ENCODE results near the gene AQP3. TPM values are rescaled to one million over a fixed set of nuclear protein-coding genes. Genes with fewer than 3 reads are reported as not detected.

AQP3 gene
- 0.09 and 0.11 TPM in 2 replicates for total RNA-seq

GRCh38 chr9:33446946-33447798 lies at the start of gene AQP3:
Gene AQP3, minus strand, starts transcription at chr9:33447593. Its CDS starts 63 bp downstream, at chr9:33447530.

GRCh38 chr9:33473643-33474352 lies 26.4 kb upstream of the AQP3 start, which contains the start of gene NOL6:
Gene NOL6, minus strand, starts transcription at chr9:33473924. Its CDS starts 82 bp downstream, at chr9:33473842.

DNA sequence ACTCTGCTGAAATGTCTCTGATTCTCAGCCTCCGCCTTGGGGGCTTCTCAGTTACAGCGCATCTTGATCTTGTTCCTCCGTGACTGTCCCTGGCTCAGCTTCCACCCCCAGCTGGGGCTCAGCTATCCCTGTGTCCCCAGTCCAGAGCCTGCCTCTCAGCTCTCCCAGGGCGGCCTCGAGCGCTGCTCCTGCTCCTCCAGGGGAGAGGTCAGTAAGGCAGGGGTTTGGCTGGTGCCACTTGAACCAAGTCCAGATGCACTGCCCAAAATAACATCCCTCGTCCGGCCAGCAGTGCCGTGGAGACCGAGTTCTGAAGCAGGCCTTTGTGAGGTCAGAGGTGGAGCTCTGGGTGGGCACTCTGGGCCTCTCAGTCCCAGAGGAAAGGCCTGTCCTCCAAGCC lies 45.0 kb downstream of the AQP3 start, which contains the start of gene AQP7:
TSS of gene AQP7 (minus strand) at position 198 of the 400 bp plus-strand sequence. CDS start 1,306 bp downstream, outside the sequence.

Other genes with a start within 250 kb of the AQP3 start
- gene SPINK4, start 207.4 kb downstream of the AQP3 start, total RNA-seq = not detected in 2 replicates
- gene BAG1, start 182.9 kb downstream of the AQP3 start, total RNA-seq = 58.8 and 76.1 TPM in 2 replicates
- 91.8 and 99.9 TPM in 2 replicates for gene CHMP5, start 182.5 kb downstream of the AQP3 start, total RNA-seq
- gene NFX1, start 157.1 kb downstream of the AQP3 start, total RNA-seq = 12.5 and 13.3 TPM in 2 replicates
- 0.11 TPM in 1 of 2 replicates, not detected in the other for gene AQP7, start 45.0 kb downstream of the AQP3 start, total RNA-seq
- 9.1 and 12.3 TPM in 2 replicates for gene NOL6, start 26.3 kb upstream of the AQP3 start, total RNA-seq
- gene ANKRD18B, start 76.7 kb upstream of the AQP3 start, total RNA-seq = under 0.01 TPM in 1 of 2 replicates, not detected in the other

All from dermis lymphatic vessel endothelial cell (primary cell).